GM18868 (cell line): Measurements from ENCODE around the gene EEFSEC.

ENCODE experiments used
- ATAC-seq: cut with Tn5 transposase; IDR thresholded peaks from one replicate; pipeline ENCODE4 v1.9.1; 2021; ENCODE audit warnings: mild to moderate bottlenecking, moderate library complexity; ENCODE audit not compliant: unreplicated experiment

Gene EEFSEC

GRCh38 chr3:128281461-128282367 lies 128.4 kb downstream of the EEFSEC start:
- ATAC-seq: no peak

GRCh38 chr3:128282380-128283196 lies 129.3 kb downstream of the EEFSEC start:
- ATAC-seq: no peak

DNA sequence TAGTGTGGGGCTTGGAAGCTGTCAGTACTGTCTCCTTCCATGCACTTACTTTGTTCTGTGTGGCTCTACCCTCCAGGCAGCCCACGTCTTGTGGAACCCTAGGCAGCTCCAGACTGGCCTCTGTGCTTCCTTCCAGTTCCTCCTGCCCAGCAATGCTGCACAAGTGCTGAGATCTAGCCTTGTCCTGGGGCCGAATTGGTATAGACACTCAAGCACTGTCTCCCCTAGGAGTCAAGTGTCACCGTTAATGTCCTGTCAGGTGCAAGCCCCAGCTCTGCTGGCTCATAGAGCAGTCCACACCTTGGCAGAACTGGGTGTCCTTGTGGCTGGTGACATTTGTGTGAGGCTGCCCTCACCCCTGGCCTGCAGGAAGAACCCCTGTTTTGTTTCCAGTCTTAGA lies 130.1 kb downstream of the EEFSEC start:
- no peak for ATAC-seq

DNA sequence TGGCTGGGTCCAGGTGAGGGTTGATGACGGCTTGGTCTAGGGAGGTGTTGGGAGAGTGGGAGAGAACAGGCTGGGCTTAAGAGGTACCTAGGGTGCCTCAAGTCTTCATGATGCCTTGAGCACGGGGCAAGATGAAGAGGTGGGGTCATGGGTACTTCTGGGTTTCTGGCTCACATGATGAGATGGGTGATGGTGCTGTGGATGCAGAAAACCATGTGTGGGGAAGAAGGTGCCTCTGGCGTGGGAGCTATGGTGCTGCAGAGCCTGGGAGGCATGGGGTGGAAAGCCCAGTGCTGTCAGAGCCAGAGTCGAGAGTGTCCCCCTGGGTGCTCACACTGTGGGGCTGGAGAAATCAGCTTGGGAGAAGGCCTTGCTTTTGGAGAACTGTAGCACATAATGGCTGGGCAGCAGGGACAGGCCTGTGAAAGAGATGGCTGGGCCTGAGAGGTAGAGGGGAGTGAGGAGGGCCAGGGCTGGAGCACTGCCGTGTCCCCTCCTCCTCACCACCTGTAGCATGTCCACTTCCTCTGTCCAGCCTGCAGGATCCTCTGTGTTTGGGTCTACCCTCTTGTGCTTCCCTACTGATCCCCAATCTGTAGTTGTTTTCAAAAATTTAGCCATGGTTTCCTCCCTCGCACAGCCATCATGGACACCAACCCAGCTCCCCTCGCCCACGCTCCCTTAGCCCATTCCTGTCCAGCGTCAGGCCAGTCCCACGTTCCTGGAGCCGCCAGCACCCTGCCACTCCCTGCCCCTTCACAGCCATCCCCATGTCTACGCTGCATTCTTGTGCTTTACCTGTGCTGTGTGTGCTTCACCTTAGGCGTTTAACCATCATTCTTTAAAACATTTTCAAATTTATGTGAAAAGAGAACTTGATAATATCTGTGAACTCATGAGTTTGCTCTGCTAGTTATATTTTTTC lies 132.0 kb downstream of the EEFSEC start:
- no peak for ATAC-seq

- ATAC-seq: no peak
These were observed 132.7 kb downstream of the EEFSEC start for GRCh38 chr3:128285967-128286321.

DNA sequence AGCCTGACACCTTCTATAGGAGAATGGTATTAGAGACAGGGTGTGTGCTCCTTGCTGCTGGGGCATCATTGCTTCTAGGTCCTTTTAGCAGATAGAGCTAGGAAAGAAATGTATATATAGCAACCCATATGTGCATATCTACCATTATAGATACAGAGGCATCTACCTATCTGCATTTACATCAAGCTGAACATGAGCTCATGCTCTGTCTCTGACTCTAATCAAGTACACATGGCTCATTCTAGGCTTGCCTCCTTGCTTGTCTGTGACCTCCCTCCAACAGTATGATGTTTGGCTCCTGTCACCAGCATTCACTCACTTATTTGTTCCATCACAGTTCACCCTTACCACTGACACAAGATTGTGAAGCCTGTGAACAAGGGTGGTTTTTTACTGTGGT lies 133.4 kb downstream of the EEFSEC start:
- ATAC-seq: no peak

DNA sequence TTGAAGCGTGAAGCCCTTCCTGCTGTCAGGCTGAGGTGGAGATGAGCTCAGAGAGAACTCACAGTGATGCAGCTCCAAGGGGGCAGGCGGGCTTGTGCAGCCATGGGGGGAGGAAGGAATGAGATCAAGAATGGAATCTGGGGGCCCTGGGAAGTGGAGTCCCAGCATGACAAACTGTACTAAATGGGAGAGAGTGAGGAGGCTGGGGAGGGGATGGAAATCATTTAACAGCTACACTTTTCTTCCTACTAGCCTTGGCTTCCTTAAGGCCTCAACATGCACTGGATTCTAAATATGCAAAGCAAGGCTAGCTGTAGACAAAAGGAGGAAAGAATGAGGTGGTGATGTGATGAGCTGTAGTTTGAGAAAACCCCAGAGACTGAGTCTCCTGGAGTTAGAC lies 133.9 kb downstream of the EEFSEC start:
- ATAC-seq: no peak

- ATAC-seq: no peak
These were observed 136.3 kb downstream of the EEFSEC start for GRCh38 chr3:128289534-128289933.

DNA sequence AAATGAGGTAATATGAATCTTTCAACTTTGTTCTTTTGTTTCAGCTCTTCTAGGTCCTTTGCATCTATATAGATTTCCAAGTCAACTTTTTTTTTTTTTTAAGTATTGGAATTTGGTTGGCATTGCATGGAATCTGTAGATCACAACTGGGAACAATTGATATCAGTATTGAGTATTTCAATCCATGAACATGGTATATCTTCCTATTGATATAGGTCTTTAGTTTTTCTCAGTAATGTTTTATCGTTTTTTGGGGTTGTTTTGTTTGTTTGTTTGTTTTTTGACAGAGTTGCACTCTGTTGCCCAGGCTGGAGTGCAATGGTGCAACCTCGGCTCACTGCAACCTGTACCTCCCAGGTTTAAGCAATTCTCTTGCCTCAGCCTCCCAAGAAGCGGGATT lies 137.2 kb downstream of the EEFSEC start:
- ATAC-seq: no peak

DNA sequence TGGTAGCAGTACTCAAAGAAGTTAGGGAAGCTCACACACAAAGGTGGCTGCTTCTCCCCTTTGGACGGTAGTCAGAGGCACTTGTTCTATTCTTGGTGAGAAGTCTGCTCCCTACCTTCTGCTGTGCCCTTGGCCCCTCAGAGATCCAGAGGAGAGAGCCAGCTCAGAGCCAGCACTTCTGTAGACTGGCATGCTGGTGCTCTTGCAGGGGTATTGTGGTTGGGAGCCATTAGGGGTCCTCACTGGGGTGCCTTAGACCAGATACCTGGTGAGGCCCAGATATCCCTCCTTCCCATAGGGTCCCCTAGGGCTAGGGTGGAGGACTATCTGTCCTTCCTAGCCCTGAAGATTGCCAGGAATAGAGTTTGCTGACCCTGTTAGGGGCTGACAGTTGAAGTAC lies 140.6 kb downstream of the EEFSEC start:
- no peak for ATAC-seq

- ATAC-seq: no peak
These were observed 141.8 kb downstream of the EEFSEC start for GRCh38 chr3:128294999-128295468.

- ATAC-seq: no peak
These were observed 143.4 kb downstream of the EEFSEC start for GRCh38 chr3:128296469-128297251.

DNA sequence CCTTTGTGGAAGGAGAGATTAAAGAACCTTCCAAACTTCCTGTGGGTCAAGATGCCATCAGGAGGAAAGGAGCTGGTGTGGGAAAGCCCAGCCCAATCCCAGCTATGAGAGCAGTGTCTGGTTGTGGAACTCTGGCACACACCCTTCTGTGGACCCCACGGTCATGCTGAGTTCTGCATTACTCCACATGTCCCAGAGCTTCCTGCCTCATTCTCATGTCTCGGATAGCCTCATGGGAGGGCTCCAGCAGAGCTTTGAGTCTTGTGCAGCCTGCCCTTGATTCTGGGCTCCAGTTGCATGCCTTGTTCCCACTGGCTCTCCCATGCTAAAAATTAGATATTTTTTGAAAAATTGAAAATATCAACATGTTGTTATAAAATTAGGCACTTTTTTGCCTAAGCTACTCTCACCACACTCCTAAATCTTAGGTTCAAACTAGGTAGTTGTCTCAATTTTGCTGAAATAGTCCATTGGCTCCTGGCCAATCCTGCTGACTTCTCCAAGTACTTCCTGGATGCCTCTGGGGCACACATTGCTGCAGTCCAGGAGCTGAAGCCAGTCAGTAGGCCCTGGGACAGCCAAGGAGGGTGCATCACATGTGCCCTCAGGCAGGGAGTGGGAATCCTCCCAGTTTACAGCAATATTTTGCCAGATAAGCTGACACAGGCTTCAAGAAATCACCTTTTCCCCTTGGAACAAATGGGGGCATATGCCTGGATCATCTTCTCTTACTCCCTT lies 144.3 kb downstream of the EEFSEC start:
- ATAC-seq: no peak

DNA sequence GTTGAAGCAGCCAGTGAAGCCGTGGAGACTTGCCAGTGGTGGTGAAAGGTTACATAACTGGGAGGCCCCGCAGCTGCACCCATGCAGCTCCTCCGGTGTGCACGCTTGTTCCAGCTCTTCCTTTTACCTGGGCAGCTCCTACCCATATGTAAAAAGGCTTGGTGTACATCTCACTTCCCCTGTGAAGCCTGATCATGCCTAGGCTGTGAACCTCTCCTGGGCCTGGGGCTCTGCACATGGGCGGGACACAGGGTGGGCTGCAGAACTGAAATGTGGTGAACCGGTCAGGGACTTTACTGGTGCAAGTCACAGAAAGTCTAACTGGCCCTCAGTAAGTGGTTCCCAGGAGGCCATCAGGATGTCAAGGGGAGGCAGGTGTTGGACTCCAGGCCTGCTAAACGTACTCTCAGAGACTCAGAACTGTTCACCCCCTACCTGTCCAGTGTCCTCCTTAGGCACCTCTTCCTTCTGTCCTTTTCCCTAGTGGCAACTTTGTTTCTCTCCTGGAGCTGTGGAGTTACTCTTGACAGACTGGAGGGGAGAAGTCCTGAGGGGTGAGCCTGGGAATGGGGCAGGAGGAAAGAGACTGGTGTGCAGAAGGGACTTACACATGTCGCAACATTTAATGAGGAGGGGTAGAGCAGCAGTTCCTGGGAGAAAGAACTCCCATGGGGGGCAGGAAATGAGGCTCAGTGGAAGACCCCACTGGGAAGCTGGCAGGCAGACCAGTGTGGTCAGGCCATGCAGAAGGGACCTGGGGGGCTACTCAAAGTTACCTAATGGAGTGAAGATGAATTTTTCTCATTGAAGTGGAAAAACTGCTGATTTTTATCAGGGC lies 148.1 kb downstream of the EEFSEC start:
- ATAC-seq: no peak

DNA sequence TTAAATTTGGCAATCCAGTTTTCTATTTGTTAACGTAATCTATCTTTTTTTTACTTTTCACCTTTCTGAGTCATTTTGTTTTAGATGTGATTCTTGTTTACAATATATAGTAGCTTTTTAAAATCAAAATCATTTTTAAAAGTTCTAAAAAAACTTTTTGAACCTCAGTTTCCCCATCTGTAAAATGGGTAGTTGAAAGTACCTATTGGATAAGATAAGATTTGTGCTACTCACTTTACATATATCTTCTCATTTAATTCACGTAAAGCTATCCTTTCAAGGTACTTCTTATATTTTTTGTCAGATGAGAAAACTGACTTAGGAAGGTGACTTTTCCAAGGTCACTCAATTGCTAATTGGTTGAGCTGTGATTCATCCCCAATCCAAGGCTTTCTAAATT lies 153.2 kb downstream of the EEFSEC start:
- no peak for ATAC-seq

DNA sequence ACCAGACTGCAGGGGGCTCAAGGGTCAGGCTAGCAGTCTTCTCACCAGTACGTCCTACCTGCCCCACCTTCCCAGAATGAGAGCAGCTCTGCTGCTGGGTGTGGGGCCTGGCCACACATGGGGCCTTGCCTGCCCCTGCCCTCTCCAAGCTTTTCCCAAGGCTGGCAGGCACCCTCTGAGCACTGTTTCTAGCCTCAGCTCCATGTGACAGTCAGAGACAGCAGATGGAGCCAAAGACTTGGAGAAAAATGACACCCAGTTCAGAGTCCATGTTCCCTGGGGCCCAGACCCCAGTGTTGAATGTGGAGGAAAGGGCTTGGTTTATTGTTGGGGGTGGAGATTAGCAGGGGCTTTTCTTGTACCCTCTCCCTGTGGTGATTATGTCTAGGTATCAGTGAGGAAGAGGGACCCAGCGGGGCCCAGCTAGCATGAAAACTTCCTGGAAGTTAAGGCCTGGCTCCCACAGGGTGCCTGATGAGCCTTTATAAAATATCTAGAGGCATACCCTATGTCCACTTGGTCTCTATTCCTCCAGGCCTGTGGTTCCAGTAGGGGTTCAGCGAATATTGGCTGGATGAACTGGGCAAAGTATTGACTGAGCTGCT lies 153.8 kb downstream of the EEFSEC start:
- no peak for ATAC-seq

- no peak for ATAC-seq
These were observed 154.6 kb downstream of the EEFSEC start for GRCh38 chr3:128307781-128308469.

DNA sequence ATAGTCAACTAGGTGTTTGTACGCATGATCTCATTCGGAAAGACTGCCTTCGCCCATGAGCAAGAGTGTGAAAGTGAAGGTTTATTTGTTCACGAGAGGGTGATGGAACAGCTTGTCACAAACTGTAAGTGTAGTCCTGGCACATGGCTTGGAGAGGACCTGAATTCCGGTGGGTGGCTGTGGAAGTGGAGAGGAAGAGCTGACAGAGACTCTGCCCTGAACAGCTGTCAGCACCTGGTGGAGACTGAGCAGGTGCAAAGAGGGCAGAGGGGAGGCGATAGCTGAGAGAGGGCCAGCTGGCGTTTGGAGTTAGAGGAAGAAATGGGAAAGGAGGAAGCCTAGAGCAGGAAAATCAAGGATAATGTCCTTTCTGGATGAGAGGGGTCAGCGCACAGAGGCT lies 155.7 kb downstream of the EEFSEC start:
- ATAC-seq: no peak
